ENCODE measurements around the gene MYO5B.

DNA sequence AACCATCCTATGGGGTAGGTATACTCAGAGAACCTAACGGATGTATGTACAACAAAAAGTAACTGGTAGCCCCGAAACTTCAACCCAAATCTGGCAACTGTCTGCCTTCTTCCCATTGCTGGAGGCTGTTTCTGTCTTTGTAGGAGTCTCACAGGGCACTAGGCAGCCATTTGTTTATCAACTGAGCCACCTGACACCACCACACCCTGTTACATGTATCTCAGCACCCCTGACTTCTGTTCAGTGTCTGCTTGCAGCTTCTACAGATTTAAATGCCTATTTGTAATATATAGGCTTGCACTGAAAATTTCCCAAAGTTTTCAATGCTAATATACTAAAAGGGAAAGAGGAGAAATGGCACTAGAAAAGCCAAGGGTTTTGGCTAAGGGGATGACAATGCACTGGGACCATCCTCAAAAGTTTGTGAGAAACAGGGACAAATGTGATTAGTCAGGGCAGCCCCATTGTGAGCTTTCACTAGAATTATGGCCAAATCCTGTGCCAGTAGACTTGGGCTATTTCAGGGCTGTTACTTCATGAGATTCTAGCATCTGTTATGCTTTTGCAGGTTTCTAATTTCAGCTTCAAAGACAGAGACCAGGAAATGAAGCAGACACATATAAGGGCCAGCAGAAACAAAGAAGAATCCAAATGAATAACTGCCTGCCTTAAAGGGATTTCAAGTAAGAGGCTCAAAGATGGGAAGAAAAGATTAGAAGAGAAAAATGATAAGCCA, 103.3 kb downstream of the MYO5B start:
- TF ChIP-seq CTCF (IDR thresholded peaks at IDR 0.05) (no peak), POLR2A (IDR thresholded peaks at IDR 0.05) (no peak)

Data from Peyer's patch (tissue), 4 donors.